GM21515 (cell line): ENCODE results near the gene RAP1GAP2.

Experiments used
- ATAC-seq: cut with Tn5 transposase; IDR thresholded peaks from one replicate; pipeline ENCODE4 v1.9.1; 2021; ENCODE audit not compliant: unreplicated experiment

The RAP1GAP2 gene

GRCh38 chr17:2909175-2909845 is 113.1 kb downstream of the RAP1GAP2 start:
- ATAC-seq = no peak

GRCh38 chr17:2909846-2910234 is 113.6 kb downstream of the RAP1GAP2 start:
- ATAC-seq = no peak

DNA sequence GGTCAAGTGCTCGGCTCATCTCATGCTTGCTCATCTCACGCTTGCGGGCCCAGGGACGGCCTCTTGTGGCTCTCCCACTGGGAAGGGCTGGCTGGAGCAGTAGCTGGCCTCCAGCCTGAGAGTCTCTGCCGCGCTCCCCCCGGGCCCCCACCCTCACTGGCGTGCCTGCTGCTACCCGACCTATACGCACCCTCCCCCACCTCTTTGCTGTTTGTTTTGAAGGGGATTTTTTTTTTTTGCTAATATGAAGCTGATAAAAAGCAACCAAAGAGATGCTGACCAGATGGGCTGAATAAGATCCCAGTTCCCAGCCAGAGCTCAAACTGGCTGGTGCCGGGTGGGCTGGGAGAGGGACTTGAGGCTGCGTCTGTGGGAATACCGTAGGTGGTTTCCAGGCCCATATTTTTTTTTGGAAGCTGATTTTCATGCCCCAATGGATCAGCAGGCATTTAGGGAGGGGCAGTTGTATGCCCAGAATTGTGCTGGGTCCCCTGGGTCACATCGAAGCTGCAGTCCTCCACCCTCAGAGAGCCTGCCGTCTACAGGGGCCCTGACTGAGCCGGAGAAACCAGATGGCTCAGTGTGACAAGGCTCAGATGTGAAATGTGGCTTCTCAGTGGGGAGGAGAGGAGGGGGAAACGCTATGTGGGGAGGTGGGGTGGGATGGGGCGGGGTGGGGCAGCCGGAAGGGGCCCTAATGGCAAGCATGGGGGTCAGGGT is 115.0 kb downstream of the RAP1GAP2 start:
- ATAC-seq = no peak

- no peak for ATAC-seq
Measured at GRCh38 chr17:2911755-2912111, 115.5 kb downstream of the RAP1GAP2 start.

DNA sequence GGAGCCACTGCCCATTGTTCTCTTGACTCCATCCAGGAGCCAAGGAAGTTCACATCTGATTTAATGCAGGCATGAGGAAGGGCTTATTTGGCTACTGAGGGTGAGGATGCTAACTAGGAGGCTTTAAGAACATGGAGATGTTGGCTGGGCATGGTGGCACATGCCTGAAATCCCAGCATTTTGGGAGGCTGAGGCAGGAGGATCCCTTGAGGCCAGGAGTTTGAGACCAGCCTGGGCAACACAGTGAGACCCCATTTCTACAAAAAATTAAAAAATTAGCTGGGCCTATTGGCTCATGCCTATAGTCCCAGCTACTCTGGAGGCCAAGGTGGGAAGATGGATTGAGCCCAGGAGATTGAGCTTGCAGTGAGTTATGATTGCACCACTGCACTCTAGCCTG is 116.5 kb downstream of the RAP1GAP2 start:
- no peak for ATAC-seq

DNA sequence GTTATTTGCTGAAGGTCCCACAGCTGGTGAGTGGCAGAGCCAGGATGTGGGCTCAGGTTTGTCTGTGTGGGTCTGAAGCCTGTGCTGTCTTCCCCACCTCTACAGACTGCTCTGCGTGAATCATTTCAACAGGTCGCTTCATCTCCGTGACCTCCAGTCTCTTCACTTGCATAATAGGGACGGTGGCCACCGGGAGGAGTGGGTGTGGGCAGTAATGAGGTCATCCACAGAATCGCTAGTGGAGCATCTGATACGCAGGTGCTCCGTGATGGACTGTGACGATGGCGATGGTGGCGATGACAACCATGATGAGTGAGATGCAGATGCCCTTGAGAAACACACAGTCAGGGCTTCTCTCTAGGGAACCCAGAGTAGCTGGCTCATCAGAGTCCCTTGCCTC is 120.2 kb downstream of the RAP1GAP2 start:
- ATAC-seq = no peak

- ATAC-seq = no peak
Measured at GRCh38 chr17:2921443-2921842, 125.2 kb downstream of the RAP1GAP2 start.

- no peak for ATAC-seq
Measured at GRCh38 chr17:2924211-2924610, 128.0 kb downstream of the RAP1GAP2 start.

DNA sequence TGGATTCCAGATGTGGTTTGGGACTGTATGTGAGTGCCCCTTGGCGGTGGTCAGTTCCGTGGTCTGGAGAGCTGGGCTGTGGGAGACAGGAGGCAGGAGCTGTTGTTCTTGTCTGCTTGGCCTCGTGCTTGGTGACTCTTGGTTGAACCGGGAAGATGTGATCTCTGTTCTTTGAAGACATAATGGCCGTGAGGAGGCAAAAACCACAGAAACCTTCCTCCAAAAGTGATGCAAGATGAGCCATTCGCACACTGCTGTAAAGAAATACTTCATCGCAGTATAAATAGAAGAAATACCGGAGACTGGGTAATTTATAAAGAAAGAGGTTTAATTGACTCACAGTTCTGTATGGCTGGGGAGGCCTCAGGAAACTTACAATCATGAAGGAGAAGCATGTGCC is 128.8 kb downstream of the RAP1GAP2 start:
- ATAC-seq = no peak

GRCh38 chr17:2926019-2926650 is 129.9 kb downstream of the RAP1GAP2 start:
- ATAC-seq = no peak

GRCh38 chr17:2928294-2928890 is 132.2 kb downstream of the RAP1GAP2 start:
- ATAC-seq = no peak

DNA sequence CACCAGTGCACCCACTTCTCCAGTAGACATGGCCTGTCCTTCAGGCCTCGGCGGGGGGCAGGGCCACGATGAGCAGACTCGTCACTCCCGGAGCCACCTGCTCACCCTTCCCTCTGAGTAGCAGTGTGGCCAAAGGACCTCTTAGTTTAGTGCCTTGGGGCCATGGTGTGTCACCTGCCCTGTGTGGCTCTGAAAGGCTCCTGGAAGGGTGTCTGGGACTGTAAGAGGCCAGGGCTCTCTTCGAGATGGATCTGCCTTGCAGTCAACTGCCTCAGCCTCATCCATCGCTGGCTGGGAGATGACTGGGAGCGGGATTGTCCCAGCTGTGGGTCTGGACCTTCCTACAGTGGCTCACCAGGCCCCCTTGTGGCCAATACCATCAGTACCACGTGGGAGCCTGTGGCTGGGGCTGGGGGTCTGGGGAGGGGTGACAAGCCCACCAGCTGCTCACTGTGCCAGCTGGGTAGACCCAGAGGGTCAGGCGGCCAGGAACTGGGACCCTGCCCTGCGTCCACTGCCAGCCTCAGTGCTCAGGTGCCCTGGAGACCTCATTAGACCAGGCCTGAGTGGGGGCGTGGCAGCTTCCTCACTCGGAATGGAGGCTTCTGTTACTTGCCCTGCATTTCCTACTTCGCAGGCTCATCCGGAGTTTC is 133.8 kb downstream of the RAP1GAP2 start:
- no peak for ATAC-seq

GRCh38 chr17:2931876-2932275 is 135.6 kb downstream of the RAP1GAP2 start:
- no peak for ATAC-seq

GRCh38 chr17:2932946-2933345 is 136.7 kb downstream of the RAP1GAP2 start:
- ATAC-seq = no peak

- ATAC-seq = no peak
Measured at GRCh38 chr17:2933606-2934005, 137.4 kb downstream of the RAP1GAP2 start.

DNA sequence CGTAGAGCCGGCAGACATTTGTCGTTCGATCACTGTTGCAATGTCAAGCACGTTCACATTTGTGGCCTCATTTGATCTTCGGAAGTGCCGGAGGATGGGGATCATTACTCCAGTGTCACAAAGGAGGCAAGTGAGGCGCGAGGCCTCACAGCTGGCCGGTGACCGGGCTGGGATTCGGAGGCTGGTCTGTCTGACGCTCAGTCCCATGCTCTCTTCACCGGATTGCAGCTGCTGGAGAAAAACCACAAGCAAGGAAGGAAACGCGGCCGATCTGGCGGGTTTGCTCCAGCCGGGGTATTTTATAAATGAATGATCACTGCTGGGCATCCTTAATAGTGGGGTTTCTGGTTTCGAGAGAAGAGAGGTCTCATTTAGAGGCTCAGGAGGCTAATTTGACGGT is 139.4 kb downstream of the RAP1GAP2 start:
- ATAC-seq = no peak

GRCh38 chr17:2936351-2936750 is 140.1 kb downstream of the RAP1GAP2 start:
- no peak for ATAC-seq

- ATAC-seq = no peak
Measured at GRCh38 chr17:2936771-2937321, 140.6 kb downstream of the RAP1GAP2 start.

DNA sequence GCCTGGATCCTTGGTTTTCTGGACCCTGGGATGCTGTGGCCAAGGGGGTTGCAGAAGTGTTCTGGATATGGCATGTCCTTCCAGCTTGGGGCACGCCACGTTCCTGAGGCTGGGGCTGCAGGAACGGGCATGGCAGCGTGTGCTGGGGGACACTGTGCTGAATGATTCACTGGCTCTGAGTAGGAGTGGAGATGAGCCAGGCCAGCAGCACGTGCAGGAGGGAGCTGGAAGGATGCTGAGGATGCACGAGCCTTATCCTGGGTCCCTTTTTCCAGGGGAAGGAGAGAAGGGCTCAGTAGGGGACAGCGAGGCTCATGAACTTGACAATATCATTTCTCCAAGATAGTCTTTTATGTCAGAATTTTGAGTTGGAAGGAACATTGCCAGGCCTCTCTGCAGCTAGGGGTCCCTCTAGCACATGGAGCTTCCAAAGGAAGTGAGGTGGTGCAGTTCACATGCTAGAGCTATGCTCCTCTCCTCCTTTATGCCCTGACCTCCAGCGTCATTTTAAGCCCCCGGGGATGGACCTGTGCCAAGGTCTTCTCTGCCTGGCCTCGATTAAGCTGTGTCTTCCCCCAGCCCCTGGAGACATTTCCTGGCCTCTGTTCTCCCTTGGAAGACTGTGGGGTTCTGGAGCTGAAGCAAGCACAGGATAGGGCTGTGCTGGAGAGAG is 141.2 kb downstream of the RAP1GAP2 start:
- ATAC-seq = no peak

- ATAC-seq = no peak
Measured at GRCh38 chr17:2939714-2940351, 143.6 kb downstream of the RAP1GAP2 start.
